Measurements from ENCODE around the gene MAPKAPK2.

- TF ChIP-seq, protein P1, sequence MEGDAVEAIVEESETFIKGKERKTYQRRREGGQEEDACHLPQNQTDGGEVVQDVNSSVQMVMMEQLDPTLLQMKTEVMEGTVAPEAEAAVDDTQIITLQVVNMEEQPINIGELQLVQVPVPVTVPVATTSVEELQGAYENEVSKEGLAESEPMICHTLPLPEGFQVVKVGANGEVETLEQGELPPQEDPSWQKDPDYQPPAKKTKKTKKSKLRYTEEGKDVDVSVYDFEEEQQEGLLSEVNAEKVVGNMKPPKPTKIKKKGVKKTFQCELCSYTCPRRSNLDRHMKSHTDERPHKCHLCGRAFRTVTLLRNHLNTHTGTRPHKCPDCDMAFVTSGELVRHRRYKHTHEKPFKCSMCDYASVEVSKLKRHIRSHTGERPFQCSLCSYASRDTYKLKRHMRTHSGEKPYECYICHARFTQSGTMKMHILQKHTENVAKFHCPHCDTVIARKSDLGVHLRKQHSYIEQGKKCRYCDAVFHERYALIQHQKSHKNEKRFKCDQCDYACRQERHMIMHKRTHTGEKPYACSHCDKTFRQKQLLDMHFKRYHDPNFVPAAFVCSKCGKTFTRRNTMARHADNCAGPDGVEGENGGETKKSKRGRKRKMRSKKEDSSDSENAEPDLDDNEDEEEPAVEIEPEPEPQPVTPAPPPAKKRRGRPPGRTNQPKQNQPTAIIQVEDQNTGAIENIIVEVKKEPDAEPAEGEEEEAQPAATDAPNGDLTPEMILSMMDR (IDR thresholded peaks at IDR 0.05 in 2 of 3, conservative IDR thresholded peaks at IDR 0.05 in 1 of 3; ENCODE audit: borderline replicate concordance in 1 of 3, insufficient read depth in 1 of 3, low read depth in 2 of 3, low read length in 2 of 3) = no peak
- TF ChIP-seq POLR2AphosphoS5 (IDR thresholded peaks at IDR 0.05; ENCODE audit: low read depth, low read length) = no peak
- no peak for TF ChIP-seq EGR1 (IDR thresholded peaks at IDR 0.05; ENCODE audit: low read depth)
- TF ChIP-seq EZH2phosphoT487 (IDR thresholded peaks at IDR 0.05; ENCODE audit: borderline replicate concordance) = no peak
Observed at GRCh38 chr1:206714331-206715058, 29.8 kb downstream of the MAPKAPK2 start.
